ENCODE results near the gene FAM89B.

The FAM89B gene

DNA sequence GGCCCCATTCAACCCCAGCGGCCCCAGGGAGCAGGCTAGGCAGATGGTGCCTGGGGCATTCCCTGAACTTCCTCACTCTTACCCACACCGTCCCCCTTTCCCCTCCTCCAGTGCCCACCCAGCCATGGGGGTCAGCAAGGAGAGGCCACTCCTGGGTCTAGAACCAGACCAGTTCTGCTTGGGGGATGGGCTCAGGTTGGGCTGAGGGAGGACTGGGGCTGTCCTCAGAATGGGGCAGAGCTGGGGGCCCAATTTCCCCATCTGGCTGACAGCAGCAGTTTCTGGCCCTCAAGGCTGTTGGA lies 35.1 kb upstream of the FAM89B start:
- H3K27me3 ChIP-seq (ENCODE audit: low read length) = no peaks in the 10 kb centered on the region
- no peaks in the 10 kb centered on the region for H4K20me1 ChIP-seq (ENCODE audit: low read depth, low read length)
- H3K9me2 ChIP-seq (replicated peaks; ENCODE audit: insufficient read depth, low read length) = no peaks in the 10 kb centered on the region
- H3K9me3 ChIP-seq (ENCODE audit: insufficient read depth, low read length) = no peaks in the 10 kb centered on the region
- H3K4me2 ChIP-seq (ENCODE audit: low read depth, low read length, poor library complexity, severe bottlenecking) = no peak overlapping the region
- H3K4me3 ChIP-seq (ENCODE audit: insufficient read depth, low read length, poor library complexity, severe bottlenecking) = no peak overlapping the region
- H2AFZ ChIP-seq (ENCODE audit: low read depth, low read length, severe bottlenecking) = no peak overlapping the region
- no peak overlapping the region for H3K27ac ChIP-seq (ENCODE audit: low read depth, low read length)
- no peaks in the 10 kb centered on the region for H3K79me2 ChIP-seq (ENCODE audit: insufficient read depth, low read length)
- no peak overlapping the region for H3K9ac ChIP-seq (ENCODE audit: low read length)
- H3K36me3 ChIP-seq (ENCODE audit: low read length) = no peaks in the 10 kb centered on the region
- H3F3A ChIP-seq (ENCODE audit: insufficient read depth) = no peaks in the 10 kb centered on the region; the same call in 1 of the 2 replicates
- no peak for TF ChIP-seq EZH2phosphoT487 (conservative IDR thresholded peaks at IDR 0.05; ENCODE audit: low read length)
- TF ChIP-seq, protein P1, sequence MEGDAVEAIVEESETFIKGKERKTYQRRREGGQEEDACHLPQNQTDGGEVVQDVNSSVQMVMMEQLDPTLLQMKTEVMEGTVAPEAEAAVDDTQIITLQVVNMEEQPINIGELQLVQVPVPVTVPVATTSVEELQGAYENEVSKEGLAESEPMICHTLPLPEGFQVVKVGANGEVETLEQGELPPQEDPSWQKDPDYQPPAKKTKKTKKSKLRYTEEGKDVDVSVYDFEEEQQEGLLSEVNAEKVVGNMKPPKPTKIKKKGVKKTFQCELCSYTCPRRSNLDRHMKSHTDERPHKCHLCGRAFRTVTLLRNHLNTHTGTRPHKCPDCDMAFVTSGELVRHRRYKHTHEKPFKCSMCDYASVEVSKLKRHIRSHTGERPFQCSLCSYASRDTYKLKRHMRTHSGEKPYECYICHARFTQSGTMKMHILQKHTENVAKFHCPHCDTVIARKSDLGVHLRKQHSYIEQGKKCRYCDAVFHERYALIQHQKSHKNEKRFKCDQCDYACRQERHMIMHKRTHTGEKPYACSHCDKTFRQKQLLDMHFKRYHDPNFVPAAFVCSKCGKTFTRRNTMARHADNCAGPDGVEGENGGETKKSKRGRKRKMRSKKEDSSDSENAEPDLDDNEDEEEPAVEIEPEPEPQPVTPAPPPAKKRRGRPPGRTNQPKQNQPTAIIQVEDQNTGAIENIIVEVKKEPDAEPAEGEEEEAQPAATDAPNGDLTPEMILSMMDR (IDR thresholded peaks at IDR 0.05; ENCODE audit: insufficient read depth, low read length, poor library complexity, severe bottlenecking) = no peak

DNA sequence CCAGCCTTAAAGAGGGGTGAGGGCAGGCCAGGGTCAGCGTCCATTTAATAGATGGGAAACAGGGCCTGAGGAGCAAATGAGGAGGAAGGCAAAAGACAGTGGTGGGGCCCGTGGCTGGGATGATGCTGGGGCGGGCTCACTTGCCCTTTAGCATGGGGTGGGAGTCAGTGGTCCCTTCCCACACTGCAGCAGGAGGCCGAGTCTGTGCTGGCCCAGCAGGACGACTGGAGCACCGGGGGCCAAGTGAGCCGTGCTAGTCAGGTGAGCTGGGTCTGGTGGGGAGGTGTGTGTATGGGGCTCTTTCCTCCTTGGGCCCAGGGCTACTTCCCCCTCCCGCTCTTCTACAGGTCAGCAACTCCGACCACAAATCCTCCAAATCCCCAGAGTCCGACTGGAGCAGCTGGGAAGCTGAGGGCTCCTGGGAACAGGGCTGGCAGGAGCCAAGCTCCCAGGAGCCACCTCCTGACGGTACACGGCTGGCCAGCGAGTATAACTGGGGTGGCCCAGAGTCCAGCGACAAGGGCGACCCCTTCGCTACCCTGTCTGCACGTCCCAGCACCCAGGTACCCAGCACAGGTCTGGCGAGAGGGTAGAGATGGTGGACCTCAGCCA lies 34.6 kb upstream of the FAM89B start:
- Histone ChIP-seq H3K4me3 (ENCODE audit: insufficient read depth, low read length, poor library complexity, severe bottlenecking) (no peak overlapping the region), H3K9me2 (replicated peaks; ENCODE audit: insufficient read depth, low read length) (no peaks in the 10 kb centered on the region), H3K27me3 (ENCODE audit: low read length) (no peaks in the 10 kb centered on the region), H3F3A (ENCODE audit: insufficient read depth) (no peaks in the 10 kb centered on the region; the same call in 1 of the 2 replicates), H3K9ac (ENCODE audit: low read length) (no peak overlapping the region), H3K36me3 (ENCODE audit: low read length) (no peaks in the 10 kb centered on the region), H3K4me2 (ENCODE audit: low read depth, low read length, poor library complexity, severe bottlenecking) (no peak overlapping the region), H4K20me1 (ENCODE audit: low read depth, low read length) (no peaks in the 10 kb centered on the region), H3K9me3 (ENCODE audit: insufficient read depth, low read length) (no peaks in the 10 kb centered on the region), H3K79me2 (ENCODE audit: insufficient read depth, low read length) (no peaks in the 10 kb centered on the region), H3K27ac (ENCODE audit: low read depth, low read length) (no peak overlapping the region), H2AFZ (ENCODE audit: low read depth, low read length, severe bottlenecking) (no peak overlapping the region)
- TF ChIP-seq EZH2phosphoT487 (conservative IDR thresholded peaks at IDR 0.05; ENCODE audit: low read length) = no peak
- TF ChIP-seq, protein P1 (IDR thresholded peaks at IDR 0.05; ENCODE audit: insufficient read depth, low read length, poor library complexity, severe bottlenecking) = no peak

DNA sequence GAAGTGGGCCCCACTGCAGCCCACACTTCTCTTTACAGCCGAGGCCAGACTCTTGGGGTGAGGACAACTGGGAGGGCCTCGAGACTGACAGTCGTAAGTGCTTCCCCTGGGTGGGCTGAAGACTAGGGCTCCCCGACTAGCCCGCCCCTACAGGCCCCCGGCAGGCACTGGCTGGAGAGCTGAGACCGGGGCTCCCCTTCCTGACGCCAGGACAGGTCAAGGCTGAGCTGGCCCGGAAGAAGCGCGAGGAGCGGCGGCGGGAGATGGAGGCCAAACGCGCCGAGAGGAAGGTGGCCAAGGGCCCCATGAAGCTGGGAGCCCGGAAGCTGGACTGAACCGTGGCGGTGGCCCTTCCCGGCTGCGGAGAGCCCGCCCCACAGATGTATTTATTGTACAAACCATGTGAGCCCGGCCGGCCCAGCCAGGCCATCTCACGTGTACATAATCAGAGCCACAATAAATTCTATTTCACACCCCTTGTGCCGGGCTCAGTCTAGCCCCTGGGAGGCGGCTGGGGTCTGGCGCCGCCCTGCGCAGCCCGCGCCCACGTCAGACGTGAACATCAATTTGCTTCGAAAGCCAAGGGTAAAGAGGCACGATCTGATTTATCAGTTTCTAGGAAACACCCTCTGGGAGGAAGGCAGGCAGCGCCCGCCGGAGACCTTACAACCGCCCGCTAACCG lies 34.0 kb upstream of the FAM89B start:
- H3K36me3 ChIP-seq (ENCODE audit: low read length) = no peaks in the 10 kb centered on the region
- TF ChIP-seq EZH2phosphoT487 (conservative IDR thresholded peaks at IDR 0.05; ENCODE audit: low read length) = no peak
- TF ChIP-seq, protein P1 (IDR thresholded peaks at IDR 0.05; ENCODE audit: insufficient read depth, low read length, poor library complexity, severe bottlenecking) = no peak
- no peaks in the 10 kb centered on the region for H4K20me1 ChIP-seq (ENCODE audit: low read depth, low read length)
- H3K27ac ChIP-seq (ENCODE audit: low read depth, low read length) = no peak overlapping the region
- no peaks in the 10 kb centered on the region for H3K27me3 ChIP-seq (ENCODE audit: low read length)
- H2AFZ ChIP-seq (ENCODE audit: low read depth, low read length, severe bottlenecking) = no peak overlapping the region
- H3K9me2 ChIP-seq (replicated peaks; ENCODE audit: insufficient read depth, low read length) = no peaks in the 10 kb centered on the region
- no peak overlapping the region for H3K4me3 ChIP-seq (ENCODE audit: insufficient read depth, low read length, poor library complexity, severe bottlenecking)
- H3K79me2 ChIP-seq (ENCODE audit: insufficient read depth, low read length) = no peaks in the 10 kb centered on the region
- H3K9me3 ChIP-seq (ENCODE audit: insufficient read depth, low read length) = no peaks in the 10 kb centered on the region
- H3F3A ChIP-seq (ENCODE audit: insufficient read depth) = no peaks in the 10 kb centered on the region; the same call in 1 of the 2 replicates
- H3K9ac ChIP-seq (ENCODE audit: low read length) = no peak overlapping the region
- no peak overlapping the region for H3K4me2 ChIP-seq (ENCODE audit: low read depth, low read length, poor library complexity, severe bottlenecking)

Data from SU-DHL-6 (cell line).